ENCODE measurements around the gene NCOA1.
"Not testable (repeated sequence)": the region's sequence is repeated elsewhere in the genome, so short reads cannot be mapped to it uniquely, and the experiment has no call there.

NCOA1 gene

DNA sequence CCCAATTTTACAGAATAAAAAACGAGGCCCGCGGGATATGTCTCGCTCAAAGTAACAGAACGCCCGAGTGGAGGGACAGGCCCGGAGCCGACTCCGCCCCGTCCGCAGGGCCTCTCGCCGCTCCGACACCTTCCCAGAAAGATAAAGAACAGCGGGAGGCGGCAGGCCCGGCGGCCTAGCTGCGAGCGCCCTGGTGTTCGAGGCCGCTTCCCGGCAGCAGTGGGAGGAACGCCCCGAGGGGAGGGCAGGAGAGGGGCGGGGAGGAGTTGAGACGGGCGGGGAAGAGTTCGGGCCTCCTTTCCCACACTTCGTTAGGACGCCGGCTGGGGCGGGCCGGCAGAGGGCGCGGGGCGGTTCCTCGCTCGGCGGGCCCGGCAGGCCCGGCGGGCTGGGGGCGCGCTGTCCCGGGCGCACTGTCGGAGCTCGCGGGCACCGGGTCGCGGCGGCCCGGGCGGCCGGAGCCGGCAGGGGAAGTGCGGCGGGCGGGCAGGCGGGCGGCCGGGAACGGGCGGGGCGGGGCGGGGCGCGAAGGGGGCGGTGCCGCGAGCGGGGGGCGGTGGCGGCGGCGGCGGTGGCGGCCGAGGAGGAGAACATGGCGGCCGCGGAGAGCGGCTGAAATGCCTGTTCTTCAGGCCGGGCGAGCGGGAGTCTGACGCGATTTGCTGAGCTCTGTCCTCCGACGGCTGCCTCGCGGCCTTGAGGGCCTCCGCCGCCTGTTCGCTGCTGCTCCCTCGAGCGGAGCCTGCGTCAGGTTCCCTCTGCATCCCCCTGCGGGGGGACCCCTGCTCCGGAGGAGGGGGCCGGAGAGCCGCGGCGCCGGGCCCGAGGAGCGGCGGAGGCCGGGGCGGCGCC is at the start of gene NCOA1:
Gene NCOA1 (plus strand): TSS at position 565 of the 852 bp plus-strand sequence. CDS start 167,424 bp downstream, outside the sequence.
- DNase-seq (ENCODE audit: low read depth): peak; percentile 90

DNA sequence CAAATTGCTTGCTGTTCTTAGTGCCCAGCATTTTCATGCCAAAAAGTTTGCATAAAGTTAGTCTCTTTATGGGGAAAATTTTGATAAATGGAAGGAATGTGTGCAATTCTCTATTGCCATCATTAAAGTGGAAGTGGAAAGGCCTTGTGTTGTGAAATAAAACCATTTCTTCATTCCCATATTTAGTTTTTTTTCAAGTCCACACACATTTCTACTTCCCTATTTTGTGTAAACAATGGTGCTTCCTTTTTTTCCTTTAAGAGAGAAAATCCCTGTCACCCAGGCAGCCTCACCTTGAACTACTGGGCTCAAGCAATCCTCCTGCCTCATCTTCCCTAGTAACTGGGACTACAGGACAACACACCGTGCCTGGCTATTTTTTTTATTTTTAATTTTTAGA is 42.3 kb upstream of the NCOA1 start:
- DNase-seq (ENCODE audit: low read depth): no peak

DNA sequence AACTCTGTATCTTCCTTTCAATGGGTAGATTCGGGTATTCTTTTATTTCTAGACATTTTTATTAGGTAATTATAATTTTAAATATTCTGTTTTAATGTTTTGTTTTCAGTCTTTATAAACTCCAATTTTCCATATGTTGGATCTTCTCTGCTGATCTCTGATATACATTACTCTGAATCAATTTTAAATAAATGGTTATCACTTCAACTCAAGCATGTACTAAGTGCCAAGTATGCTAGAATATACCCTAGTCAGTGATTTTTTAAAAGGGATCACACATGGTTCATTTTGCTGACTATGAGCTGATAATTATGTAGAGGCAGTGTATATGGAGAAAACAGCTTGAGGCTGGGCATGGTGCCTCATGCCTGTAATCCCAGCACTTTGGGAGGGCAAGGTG is 41.7 kb upstream of the NCOA1 start:
- no peak for DNase-seq (ENCODE audit: low read depth)

DNA sequence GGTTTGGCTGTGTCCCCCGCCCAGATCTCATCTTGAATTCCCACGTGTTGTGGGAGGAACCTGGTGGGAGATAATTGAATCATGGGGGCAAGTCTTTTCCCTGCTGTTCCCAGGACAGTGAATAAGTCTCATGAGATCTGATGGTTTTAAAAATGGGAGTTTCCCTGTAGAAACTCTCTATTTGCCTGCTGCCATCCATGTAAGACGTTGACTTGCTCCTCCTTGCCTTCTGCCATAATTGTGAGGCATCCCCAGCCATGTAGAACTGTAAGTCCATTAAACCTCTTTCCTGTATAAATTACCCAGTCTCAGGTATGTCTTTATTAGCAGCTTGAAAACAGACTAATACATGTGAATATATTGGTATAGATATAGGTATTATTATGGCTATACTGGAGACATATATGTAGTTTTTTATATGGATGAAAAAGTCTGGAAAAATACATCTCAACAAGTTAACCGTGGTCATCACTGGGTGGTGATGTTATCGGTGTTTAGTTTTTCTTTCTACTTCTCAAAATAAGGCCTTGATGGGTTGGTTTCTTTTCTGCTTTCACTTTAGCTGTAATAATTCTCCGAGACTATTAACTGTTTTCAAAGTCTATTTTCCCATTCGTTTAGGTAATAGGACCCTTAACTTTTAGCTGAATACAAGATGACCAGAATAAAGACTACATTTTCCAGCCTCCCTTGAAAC is 39.1 kb upstream of the NCOA1 start:
- DNase-seq (ENCODE audit: low read depth): no peak

DNA sequence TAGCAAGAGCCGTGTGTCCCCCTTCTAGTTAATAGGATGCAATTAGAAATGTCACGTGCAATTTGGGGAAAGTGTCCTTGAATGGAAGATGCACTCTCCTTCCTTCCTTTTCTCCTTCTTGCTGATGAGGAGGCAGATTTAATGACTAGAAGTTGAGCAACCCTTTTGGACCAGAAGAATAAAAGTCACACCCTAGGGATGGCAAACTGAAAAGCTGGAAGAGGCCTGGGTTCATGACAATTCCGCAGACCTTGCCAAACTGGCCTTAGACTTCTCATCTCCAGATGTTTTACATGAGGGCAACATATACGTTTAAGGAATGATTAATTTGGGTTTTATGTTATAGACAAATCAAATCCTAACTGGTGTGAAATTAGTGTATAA is 38.6 kb upstream of the NCOA1 start:
- DNase-seq (ENCODE audit: low read depth): no peak

DNA sequence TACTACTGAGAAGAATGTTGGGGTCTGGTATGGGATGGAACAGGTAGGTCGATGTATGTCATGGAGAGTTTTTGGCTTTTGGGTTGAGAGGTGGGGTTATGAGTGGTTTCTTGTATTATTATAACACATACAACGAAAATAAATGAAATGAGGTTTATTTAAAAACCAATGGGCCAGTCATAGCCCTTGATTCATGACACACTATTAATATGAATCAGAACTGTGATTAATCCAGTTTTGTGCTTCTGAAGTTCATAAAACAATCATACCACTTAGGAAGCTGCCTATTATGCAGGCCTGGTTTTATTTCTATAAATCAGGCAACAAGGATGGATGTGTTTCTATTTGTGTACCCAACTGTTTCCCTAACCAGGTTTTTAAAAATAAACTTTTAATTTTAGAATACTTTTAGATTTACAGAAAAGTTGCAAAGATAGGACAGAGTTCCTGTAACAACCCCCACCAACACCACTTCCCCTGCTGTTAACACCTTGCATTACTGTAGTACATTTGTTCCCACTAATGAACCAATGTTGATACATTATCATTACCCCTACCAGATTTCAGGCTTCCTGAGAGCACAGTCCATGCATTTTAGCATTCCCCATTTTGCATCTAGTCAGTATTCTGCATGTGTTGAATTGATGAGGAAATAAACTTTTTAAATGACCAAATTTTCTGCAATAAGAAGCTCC is 37.5 kb upstream of the NCOA1 start:
- DNase-seq (ENCODE audit: low read depth): no peak

DNA sequence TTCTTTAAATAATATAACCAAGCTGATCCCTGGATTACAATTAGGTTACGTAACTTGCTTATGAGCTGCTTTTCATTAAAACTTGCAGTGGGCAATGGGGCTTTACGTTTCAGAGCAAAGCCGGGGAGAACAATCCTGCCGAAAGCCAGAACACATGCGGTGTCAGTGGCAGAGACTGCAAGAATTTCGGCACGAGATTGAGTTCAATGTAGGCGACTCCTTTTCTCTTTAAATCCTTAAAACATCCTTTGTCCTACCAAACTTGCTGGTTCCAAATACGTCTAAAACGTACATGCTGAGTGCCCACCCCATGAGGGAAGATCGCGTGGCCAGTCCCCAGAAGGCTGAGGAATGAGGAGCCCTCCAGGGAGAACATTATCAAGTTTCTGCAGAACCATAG is 36.8 kb upstream of the NCOA1 start:
- peak; percentile 46 for DNase-seq (ENCODE audit: low read depth)

DNA sequence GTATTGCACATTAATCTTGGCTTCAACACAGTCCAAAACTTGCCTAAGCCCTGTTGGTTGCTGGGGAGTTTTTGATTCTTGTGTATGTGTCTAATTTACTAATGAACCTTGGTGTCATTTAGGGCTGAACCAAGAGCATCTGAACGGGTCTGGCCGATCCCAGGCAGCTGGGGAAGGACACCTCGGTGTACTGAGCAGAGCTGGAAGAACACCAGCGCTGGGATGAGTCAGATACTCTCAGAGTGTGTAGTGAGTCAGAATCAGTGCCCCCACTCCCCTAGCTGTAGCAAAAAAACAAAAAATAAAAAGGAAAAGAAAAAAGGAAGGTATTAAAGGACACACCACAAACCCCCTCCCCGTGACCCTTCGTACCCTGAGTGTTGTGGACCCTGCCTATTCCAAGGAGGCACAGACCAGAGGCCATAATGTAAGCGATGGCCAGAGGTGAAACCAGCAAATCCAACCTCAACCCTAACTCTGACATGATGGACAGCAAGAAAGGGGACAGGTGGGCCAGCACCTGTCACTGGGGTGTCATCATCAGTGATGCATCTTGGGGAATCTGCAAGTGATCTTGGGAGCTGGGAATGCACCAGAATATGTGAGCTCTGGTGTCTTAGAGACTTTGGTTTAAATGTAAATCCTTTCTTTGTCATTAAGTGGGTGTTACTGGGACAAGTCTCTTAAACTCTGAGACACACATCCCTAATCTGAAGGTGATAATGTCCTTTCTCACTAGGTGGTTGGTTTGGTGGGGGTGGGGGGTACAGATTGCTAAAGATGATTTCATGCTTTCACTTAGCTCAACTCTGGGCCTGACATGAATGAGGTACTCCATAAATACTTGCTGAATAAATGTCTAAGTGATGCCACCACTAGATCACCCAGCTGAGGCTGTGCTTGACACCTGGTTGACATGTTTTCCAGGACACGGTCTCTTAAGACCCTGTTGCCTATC is 34.2 kb upstream of the NCOA1 start:
- peak; percentile 84 for DNase-seq (ENCODE audit: low read depth)

DNA sequence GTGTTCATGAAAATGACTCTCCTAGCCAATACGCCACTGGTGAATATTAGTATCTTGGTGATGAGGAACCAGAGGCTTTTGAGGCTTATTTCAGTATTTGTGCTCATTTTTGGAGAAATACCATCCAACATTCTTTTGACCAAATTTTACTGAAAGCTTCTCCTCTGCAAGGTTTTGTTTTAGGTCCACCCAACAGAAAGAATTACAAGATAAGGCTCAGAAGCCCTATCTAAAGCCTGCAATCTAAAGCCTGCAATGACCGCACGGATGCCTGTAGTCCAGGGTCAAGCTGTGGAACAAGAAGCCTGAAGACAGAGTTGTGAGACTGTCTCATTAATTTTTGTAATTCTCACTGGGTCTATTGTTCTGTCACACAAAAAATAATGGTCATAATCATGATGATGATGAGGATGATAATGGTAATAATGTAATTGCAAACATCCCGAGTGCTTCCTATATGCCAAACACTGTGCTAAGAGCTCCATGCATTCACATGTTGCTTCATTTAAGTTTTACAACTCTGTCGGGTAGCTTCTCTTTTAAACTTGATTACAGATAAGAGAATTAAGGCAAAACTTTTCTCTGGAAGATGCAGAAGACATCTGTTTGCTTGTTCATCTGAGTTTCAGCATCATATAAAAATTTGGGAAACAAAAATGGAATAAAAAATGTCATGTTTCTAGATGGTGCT is 33.2 kb upstream of the NCOA1 start:
- no peak for DNase-seq (ENCODE audit: low read depth)

DNA sequence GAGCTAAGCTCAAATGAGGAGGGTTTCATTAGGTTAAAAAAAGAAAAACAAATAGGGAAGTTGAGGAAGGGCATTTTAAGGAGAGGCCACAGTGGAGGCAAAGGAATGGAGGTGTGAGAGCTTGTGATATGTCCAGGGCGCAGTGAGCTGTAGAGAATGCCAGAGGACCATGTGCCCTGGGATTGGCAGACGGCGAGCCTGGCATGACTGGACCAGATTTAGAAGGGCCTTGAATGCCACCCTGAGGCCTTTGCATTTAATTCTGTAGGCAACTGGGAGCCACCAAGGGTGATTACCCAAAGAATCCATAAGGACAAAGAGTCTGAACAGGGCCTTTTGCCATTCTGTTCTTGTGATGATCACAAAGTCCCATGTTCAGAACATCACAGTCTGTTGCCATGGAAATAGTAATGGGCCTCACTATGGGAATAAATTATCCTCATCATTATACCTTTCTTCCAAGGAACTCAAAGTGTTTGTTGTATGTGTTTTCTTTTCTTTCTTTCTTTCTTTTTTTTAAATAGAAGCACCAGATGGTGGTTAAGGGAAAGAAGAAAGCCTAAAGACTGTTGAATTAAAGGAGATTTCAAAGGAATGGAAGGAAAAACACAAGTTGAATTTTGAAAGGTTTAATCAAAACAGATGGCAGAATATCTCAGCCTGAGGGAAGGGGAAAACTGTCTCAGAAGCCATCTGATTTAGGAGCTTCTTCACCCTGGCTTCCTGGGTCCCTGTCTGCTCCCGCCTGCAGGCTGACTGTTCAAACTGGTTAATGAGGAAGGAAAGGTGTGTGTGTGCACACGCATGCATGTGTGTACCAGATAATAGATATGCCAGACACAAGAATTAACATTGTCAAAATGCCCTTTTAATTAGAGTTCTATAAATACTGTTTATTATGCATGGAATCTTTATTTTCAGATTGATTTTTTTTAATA is 31.6 kb upstream of the NCOA1 start:
- no peak for DNase-seq (ENCODE audit: low read depth)

DNA sequence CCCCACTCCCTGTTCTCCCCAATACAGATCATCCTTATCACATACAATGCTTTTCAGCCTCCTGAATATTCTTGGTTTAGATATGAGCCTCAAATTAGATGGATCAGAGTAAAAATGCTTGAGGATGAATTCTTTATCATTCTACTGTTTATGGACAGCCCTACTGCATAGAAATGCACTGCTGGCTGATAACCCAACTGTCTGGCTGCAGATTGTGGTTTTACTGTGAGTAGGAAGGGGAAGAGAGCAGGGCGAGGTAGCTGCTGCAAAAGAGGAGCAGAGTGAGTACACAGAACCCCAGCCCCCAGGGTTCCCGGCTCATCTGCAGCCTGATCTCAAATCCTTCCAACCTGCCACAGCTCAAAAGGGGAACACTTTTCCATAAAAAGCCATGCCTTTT is 29.4 kb upstream of the NCOA1 start:
- no peak for DNase-seq (ENCODE audit: low read depth)

DNA sequence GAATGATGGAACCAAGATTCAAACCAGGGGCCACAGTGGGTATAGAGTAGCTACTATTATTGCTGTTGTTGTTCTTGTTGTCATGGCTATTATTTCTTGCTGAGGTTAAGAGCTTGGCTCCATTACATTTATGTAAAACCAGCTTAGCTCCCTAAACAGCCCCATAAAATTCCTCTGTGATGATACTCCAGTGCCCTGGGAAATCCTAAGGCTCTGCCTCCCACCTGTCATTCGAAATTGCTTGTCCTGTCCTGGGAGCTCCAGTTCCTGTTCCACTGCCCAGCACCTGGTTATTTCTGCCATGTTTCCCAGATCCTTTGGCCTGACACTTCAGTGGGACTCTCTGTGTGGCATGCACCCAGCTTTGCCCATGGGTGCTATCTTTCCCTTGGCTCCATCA is 27.8 kb upstream of the NCOA1 start:
- DNase-seq (ENCODE audit: low read depth): no peak

DNA sequence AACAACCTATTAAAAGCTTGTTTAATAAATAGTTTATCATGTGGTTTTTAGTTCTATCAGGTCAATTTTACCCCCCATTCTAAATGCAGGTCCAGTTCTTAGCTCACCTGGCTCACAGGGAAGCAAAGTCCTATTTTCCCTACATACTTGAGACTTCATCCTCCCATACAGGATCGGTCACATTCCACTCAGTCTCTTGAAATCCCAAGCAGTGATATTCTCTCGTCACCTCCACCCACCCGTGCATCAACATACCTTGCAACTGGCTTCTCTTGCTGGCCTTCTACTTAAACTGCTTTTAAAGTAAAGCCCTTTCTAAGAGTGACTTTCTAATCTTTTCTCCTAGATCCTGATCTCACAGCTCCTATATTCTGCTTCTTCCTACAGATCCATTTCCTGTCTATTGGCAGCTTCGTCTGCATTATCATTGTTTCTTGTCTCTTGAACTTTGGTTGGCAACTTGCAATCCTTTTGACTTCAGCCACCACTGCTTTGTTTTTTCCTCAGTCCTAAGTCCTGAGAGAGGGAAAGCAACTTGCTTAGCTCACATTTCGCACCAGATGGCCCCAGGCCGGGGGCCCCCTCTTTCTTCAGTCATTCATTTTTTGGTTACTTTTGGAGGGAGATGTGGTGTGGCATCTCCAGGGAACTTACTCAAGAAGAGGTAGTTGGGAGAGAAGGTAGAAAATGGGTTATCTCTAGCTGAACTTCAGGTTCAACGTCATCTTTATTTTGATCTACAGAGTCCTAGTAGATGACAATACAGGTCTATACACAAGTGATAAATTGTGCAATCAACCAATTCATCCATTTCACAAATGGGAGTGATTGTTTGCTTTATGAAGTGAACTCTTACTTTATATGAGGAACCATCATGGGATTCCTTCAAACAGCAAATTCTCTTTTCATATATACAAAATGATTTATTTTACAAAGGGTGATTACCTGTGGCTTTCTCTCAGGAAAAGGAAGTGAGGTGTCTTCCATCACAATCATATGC is 23.9 kb upstream of the NCOA1 start:
- no peak for DNase-seq (ENCODE audit: low read depth)

DNA sequence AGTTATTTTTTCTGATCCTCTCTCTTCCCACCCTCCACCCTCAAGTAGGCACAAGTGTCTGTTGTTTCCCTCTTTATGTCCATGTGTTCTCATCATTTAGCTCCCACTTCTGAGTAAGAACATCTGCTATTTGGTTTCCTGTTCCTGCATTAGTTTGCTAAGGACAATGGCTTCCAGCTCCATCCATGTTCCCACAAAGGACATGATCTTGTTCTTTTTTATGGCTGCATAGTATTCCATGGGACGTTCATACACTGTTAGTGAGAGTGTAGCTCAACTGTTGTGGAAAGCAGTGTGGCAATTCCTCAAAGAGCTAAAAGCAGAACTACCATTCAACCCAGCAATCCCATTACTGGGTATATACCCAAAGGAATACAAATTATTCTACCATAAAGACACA is 22.6 kb upstream of the NCOA1 start:
- DNase-seq (ENCODE audit: low read depth): not testable (repeated sequence)

DNA sequence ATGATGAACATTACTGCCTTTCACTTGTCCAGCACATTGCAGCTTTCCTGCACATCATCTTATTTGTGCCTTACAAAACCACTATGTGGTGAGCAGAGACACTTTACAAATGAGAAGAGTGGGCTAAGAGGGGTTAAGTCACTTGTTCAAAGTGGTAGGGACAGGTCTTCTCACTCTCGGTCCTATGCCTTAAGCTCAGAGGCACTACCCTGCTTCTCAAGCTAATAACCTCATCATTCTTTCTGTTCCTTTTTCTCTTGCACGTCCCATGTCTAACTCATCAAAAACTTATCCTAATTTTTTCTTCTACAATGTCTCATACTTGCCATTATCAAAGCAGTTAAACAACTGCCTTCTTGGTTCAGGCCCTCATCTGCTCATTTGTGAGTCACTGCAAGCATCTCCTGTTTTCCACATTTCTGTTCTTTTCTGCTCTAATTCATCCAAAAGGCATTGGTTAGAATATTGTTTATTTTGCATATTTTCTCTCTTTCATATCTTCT is 21.9 kb upstream of the NCOA1 start:
- DNase-seq (ENCODE audit: low read depth): no peak

DNA sequence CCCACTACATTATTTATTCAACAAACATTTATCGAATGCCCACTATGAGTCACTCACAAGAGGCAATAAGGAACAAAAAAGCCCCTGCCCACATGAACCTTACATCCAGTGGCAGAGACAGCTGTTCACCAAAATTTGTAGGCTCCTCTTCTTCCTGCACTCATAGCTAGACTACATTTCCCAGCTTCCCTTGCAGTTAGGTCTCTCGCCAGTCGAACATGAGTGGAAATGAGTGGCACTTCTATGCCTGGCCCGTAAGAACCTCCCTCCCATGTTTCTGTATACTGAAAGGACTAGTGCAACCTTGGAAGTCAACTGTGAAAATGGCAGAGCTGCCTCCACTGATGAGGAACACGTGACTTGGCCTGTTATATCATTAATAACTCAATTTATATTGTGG is 19.4 kb upstream of the NCOA1 start:
- no peak for DNase-seq (ENCODE audit: low read depth)

DNA sequence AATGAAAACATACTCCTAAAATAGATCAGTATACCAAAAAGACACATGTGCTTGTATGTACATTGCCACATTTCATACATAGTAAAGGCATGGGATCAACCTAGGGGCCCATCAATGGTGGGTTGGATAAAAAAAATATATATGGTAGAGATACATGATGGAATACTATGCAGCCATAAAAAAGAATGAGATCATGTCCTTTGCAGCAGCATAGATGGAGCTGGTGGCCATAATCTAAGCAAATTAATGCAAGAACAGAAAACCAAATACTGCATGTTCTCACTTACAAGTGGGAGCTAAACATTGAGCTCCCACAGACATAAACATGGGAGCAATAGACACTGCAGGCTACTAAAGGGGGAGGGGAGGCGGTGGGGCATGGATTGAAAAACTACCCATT is 18.6 kb upstream of the NCOA1 start:
- DNase-seq (ENCODE audit: low read depth): no peak

DNA sequence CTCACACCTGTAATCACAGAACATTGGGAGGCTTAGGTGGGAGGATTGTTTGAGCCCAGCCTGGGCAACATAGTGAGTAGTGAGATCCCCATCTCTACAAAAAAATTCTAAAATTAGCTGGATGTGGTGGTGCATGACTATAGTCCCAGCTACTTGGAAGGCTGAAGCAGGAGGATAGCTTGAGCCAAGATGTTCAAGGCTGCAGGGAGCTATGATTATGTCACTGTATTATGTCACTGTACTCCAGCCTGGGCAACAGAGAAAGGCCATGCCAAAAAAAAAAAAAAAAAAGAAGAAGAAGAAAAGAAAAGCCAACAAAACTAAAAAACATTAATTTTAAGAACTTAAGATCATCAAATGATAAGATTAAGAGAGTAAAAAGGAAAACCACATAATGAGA is 17.4 kb upstream of the NCOA1 start:
- no peak for DNase-seq (ENCODE audit: low read depth)

DNA sequence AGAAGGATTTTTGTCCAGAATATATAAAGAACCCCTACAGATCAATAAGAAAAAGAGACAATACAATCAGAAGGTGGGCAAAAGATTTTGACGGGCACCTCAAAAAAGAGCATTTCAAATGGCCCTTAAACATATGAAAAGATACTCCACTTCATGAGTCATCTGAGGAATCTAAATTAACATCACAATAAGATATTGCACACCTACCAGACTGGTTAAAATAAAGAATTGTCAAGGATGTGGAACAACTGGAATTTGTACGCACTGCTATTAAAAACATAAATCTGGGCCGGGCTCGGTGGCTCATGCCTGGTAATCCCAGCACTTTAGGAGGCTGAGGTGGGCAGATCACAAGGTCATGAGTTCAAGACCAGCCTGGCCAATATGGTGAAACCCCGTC is 17.0 kb upstream of the NCOA1 start:
- no peak for DNase-seq (ENCODE audit: low read depth)

Data from iris pigment epithelial cell (primary cell).